Keratinocyte (primary cell): ENCODE data around the gene BCL11B. TPM values are rescaled to one million over a fixed set of nuclear protein-coding genes. Genes with fewer than 3 reads are reported as not detected.

ENCODE experiments used
- DNase-seq: peaks from one replicate; pipeline ENCODE4 v3.0.0-alpha.2; 2011; ENCODE audit warnings: low read depth, missing footprints, low spot score
- FAIRE-seq: peaks from 2 replicates; lab custom pipeline; 2011; peaks lifted over from hg19 to GRCh38; lab: Jason Lieb, UNC
- H2AFZ ChIP-seq: 2 replicates; pipeline ENCODE4 v1.6.0; 2012; ENCODE audit warnings: low read length, control low read depth, inconsistent platforms; ENCODE audit not compliant: control insufficient read depth
- H3K27ac ChIP-seq: 2 replicates; pipeline ENCODE4 v1.5.1; 2011; ENCODE audit warnings: low read length; ENCODE audit not compliant: control insufficient read depth, insufficient read depth
- H3K27me3 ChIP-seq: 3 replicates; pipeline ENCODE4 v1.6.0; 2011; ENCODE audit warnings: low read length; ENCODE audit not compliant: control insufficient read depth, insufficient read depth; ENCODE audit errors: extremely low read depth
- H3K36me3 ChIP-seq, 2 experiments: 2 replicates in 1 of 2; 3 replicates in 1 of 2; pipeline ENCODE4 v1.5.1; 2011; ENCODE audit warnings: low read length in 2 of 2, mild to moderate bottlenecking in 1 of 2; ENCODE audit not compliant: control insufficient read depth in 2 of 2, insufficient read depth in 2 of 2; ENCODE audit errors: extremely low read depth in 1 of 2
- H3K4me1 ChIP-seq: 3 replicates; pipeline ENCODE4 v1.5.1; 2011; ENCODE audit warnings: low read length; ENCODE audit not compliant: control insufficient read depth, insufficient read depth; ENCODE audit errors: extremely low read depth
- H3K4me2 ChIP-seq: 3 replicates; pipeline ENCODE4 v1.6.0; 2011; ENCODE audit warnings: low read depth, low read length; ENCODE audit not compliant: control insufficient read depth, insufficient read depth; ENCODE audit errors: extremely low read depth
- H3K4me3 ChIP-seq, 3 experiments: fragments of 200-600 bp in 1 of 3; sonication (generic) in 1 of 3; 2 replicates in 2 of 3; 3 replicates in 1 of 3; pipeline ENCODE4 v1.5.1; 2011 to 2016; ENCODE audit warnings: low read length in 3 of 3, mild to moderate bottlenecking in 3 of 3, control low read depth in 2 of 3, inconsistent platforms in 1 of 3, low read depth in 1 of 3, mixed read lengths in 1 of 3, mixed run types in 1 of 3, moderate library complexity in 1 of 3; ENCODE audit not compliant: control insufficient read depth in 2 of 3, insufficient read depth in 2 of 3; ENCODE audit errors: extremely low read depth in 1 of 3
- H3K79me2 ChIP-seq: 2 replicates; pipeline ENCODE4 v1.6.0; 2012; ENCODE audit warnings: low read length; ENCODE audit not compliant: control insufficient read depth, insufficient read depth
- H3K9ac ChIP-seq: 3 replicates; pipeline ENCODE4 v1.6.0; 2011; ENCODE audit warnings: low read length; ENCODE audit not compliant: control insufficient read depth, insufficient read depth; ENCODE audit errors: extremely low read depth
- H3K9me1 ChIP-seq: 3 replicates; pipeline ENCODE4 v1.6.0; 2011; ENCODE audit warnings: low read length; ENCODE audit not compliant: control insufficient read depth, insufficient read depth; ENCODE audit errors: extremely low read depth
- H3K9me3 ChIP-seq: 2 replicates; pipeline ENCODE4 v1.5.1; 2012; ENCODE audit warnings: low read depth, low read length; ENCODE audit not compliant: control insufficient read depth
- H4K20me1 ChIP-seq: 3 replicates; pipeline ENCODE4 v1.6.0; 2011; ENCODE audit warnings: low read length; ENCODE audit not compliant: control insufficient read depth, insufficient read depth; ENCODE audit errors: extremely low read depth
- EZH2 ChIP-seq: IDR thresholded peaks from one replicate; pipeline ENCODE4 v1.6.1; 2012; ENCODE audit warnings: inconsistent platforms, mild to moderate bottlenecking, low read length, moderate library complexity
- dilution Hi-C: fragments of 300-500 bp; cut with MboI; formaldehyde crosslinking; loops from one replicate; pipeline ENCODE4 v1.7.0; 2020; ENCODE audit warnings: low sequenced_read_pairs; ENCODE audit not compliant: extremely low pct_ligation_motif_present
- polyA plus RNA-seq, 5 experiments: library from polyadenylated mRNA; depleted of rRNA in 3 of 5; stranded (reverse) in 3 of 5; stranded (forward) in 1 of 5; unstranded in 1 of 5; fragments of >200 nt; gene quantifications; 1 replicate in 1 of 5; 2 replicates in 3 of 5; 3 replicates in 1 of 5; pipeline versions ENCODE4 v1.2.1 to v1.2.3, GENCODE V29; 2011 to 2012; ENCODE audit warnings: missing spikeins in 2 of 5, low read depth in 1 of 5, low replicate concordance in 1 of 5
- TF ChIP-seq, protein P1 (sequence below), 3 experiments: IDR thresholded peaks in 1 of 3; conservative IDR thresholded peaks in 1 of 3; optimal IDR thresholded peaks in 1 of 3; 2 replicates in 2 of 3; 3 replicates in 1 of 3; pipeline versions ENCODE3 to v1.5.1; 2011; ENCODE audit warnings: low read length in 3 of 3, mild to moderate bottlenecking in 3 of 3, moderate library complexity in 2 of 3, control low read depth in 1 of 3, inconsistent platforms in 1 of 3; ENCODE audit not compliant: insufficient read depth in 2 of 3; ENCODE audit errors: extremely low read depth in 1 of 3

The BCL11B gene
- polyA plus RNA-seq, 1 donor (not counting 4 experiments of a cell fraction or from before 2014, with no cell fraction given) = 5.2 TPM

DNA sequence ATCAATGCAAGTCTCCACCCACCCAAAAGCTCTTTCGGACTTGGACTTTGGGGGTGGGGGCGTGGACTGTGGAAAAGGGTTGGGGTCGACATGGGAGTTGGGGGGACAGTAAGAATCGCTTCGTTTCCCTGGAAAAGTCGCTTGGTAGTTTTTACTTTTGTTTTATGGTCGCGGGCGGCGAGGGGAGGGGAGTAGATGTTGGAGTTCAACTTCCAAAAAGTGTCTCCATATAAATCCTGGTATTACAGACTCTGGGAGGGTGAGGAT lies 568 bp upstream of the BCL11B start:
- H4K20me1 ChIP-seq = no peaks in the 10 kb centered on the region
- peak overlapping the region; percentile 84 for H3K9ac ChIP-seq
- DNase-seq = no peak
- peak overlapping the region; percentile 77 for H3K27ac ChIP-seq
- peak overlapping the region; percentile 74 to 91 (median 83) for H3K4me3 ChIP-seq
- H3K4me2 ChIP-seq = peak overlapping the region; percentile 86
- TF ChIP-seq, protein P1, sequence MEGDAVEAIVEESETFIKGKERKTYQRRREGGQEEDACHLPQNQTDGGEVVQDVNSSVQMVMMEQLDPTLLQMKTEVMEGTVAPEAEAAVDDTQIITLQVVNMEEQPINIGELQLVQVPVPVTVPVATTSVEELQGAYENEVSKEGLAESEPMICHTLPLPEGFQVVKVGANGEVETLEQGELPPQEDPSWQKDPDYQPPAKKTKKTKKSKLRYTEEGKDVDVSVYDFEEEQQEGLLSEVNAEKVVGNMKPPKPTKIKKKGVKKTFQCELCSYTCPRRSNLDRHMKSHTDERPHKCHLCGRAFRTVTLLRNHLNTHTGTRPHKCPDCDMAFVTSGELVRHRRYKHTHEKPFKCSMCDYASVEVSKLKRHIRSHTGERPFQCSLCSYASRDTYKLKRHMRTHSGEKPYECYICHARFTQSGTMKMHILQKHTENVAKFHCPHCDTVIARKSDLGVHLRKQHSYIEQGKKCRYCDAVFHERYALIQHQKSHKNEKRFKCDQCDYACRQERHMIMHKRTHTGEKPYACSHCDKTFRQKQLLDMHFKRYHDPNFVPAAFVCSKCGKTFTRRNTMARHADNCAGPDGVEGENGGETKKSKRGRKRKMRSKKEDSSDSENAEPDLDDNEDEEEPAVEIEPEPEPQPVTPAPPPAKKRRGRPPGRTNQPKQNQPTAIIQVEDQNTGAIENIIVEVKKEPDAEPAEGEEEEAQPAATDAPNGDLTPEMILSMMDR (optimal IDR thresholded peaks at IDR 0.05 in 1 of 3, IDR thresholded peaks at IDR 0.05 in 1 of 3, conservative IDR thresholded peaks at IDR 0.05 in 1 of 3; ENCODE audit: extremely low read depth in 1 of 3, insufficient read depth in 2 of 3, low read length in 3 of 3) = no peak
- TF ChIP-seq EZH2 = no peak
- H3K79me2 ChIP-seq = peaks cover 41% of the 10 kb centered on the region
- no peaks in the 10 kb centered on the region for H3K9me3 ChIP-seq
- H3K36me3 ChIP-seq = no peaks in the 10 kb centered on the region
- no peak for FAIRE-seq
- dilution Hi-C loops = no loop called here
- H2AFZ ChIP-seq = peak overlapping the region; percentile 20
- H3K27me3 ChIP-seq = peaks cover 14% of the 10 kb centered on the region
- peaks cover 17% of the 10 kb centered on the region for H3K4me1 ChIP-seq
- no peaks in the 10 kb centered on the region for H3K9me1 ChIP-seq

DNA sequence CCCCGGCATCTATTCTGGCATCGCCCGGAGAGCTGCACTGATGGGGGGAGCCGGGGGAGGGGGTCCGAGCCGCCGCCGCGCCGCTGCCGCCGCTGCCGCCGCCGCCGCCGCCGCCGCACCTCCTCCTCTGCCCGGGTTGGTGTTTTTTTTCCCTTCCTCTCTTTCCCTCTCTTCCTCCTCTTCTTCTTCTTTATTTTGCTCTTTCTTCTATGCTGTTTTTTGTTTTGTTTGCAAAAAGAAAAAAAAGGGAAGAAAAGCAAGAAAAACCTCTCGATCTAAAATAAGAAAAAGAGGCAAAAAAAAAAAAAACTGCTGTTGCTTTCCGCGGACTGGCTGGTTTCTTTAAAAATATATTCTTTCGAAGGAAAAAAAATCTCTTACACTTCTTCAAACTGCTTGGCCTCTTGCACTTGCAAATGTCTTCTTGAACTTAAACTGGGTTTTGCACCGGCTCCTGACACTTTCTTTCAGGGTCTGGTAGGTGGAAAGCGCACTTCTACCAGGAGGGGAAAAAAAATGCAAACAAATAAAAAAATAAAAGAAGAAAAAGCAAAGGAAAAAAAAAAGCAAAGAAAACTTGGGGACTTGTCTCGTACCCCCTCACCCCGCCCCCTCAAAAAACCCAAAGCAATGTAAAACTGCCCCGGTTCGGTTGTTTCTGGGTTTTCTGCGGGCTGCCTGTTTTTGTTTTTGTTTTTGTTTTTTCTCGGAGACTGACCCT lies 616 bp downstream of the BCL11B start:
- no peak for DNase-seq

More for the DNA sequence above, 616 bp downstream of the BCL11B start:
- Histone ChIP-seq H3K36me3 (no peaks in the 10 kb centered on the region), H4K20me1 (no peaks in the 10 kb centered on the region), H3K27me3 (peaks cover 7% of the 10 kb centered on the region), H3K79me2 (peaks cover 53% of the 10 kb centered on the region), H3K9ac (peak overlapping the region; percentile 84), H3K4me1 (peaks cover 24% of the 10 kb centered on the region), H3K9me1 (no peaks in the 10 kb centered on the region), H3K9me3 (no peaks in the 10 kb centered on the region), H2AFZ (no peak overlapping the region), H3K27ac (peak overlapping the region; percentile 77), H3K4me3 (peak overlapping the region; percentile 74 to 91 (median 83)), H3K4me2 (peak overlapping the region; percentile 86)
- dilution Hi-C loops = no loop called here
- TF ChIP-seq EZH2 = no peak
- TF ChIP-seq, protein P1 (optimal IDR thresholded peaks at IDR 0.05 in 1 of 3, IDR thresholded peaks at IDR 0.05 in 1 of 3, conservative IDR thresholded peaks at IDR 0.05 in 1 of 3; ENCODE audit: extremely low read depth in 1 of 3, insufficient read depth in 2 of 3, low read length in 3 of 3) = no peak
- FAIRE-seq = no peak
